Lower leg skin (tissue), 3 donors: ENCODE results near the gene NMUR1.

Source experiments
- POLR2A ChIP-seq, 2 donors: fragments of 450-650 bp; IDR thresholded peaks; one replicate each; pipeline ENCODE4 v1.6.1; 2016 to 2017; ENCODE audit warnings: antibody characterized with exemption in 2 of 2, mild to moderate bottlenecking in 1 of 2, moderate library complexity in 1 of 2
- TF ChIP-seq, protein P1 (sequence below), 3 donors: fragments of 450-650 bp; IDR thresholded peaks; one replicate each; pipeline ENCODE4 v1.5.1; 2016; ENCODE audit warnings: antibody characterized with exemption in 3 of 3, mild to moderate bottlenecking in 3 of 3, moderate library complexity in 2 of 3

GRCh38 chr2:231556981-231557380 lies 26.7 kb upstream of the NMUR1 start:
- TF ChIP-seq, protein P1, sequence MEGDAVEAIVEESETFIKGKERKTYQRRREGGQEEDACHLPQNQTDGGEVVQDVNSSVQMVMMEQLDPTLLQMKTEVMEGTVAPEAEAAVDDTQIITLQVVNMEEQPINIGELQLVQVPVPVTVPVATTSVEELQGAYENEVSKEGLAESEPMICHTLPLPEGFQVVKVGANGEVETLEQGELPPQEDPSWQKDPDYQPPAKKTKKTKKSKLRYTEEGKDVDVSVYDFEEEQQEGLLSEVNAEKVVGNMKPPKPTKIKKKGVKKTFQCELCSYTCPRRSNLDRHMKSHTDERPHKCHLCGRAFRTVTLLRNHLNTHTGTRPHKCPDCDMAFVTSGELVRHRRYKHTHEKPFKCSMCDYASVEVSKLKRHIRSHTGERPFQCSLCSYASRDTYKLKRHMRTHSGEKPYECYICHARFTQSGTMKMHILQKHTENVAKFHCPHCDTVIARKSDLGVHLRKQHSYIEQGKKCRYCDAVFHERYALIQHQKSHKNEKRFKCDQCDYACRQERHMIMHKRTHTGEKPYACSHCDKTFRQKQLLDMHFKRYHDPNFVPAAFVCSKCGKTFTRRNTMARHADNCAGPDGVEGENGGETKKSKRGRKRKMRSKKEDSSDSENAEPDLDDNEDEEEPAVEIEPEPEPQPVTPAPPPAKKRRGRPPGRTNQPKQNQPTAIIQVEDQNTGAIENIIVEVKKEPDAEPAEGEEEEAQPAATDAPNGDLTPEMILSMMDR (IDR thresholded peaks at IDR 0.05): no peak
- no peak for TF ChIP-seq POLR2A (IDR thresholded peaks at IDR 0.05)
